Mesenchymal stem cell (in vitro differentiated cells and primary cell): ENCODE measurements around the gene LILRA1.
"Not testable (repeated sequence)": the region's sequence is repeated elsewhere in the genome, so short reads cannot be mapped to it uniquely, and the experiment has no call there.

Source experiments
- DNase-seq: peaks from one replicate; pipeline ENCODE4 v3.0.0-alpha.2; 2013
- H2AFZ ChIP-seq: one replicate; pipeline ENCODE4 v1.6.1; 2013; ENCODE audit warnings: low read depth, mild to moderate bottlenecking, control low read depth, inconsistent platforms, low read length, moderate library complexity
- H2AK5ac ChIP-seq: 2 replicates; pipeline ENCODE4 v1.6.1; 2013; ENCODE audit warnings: low read length, moderate library complexity, mild to moderate bottlenecking, inconsistent platforms; ENCODE audit not compliant: severe bottlenecking
- H2BK120ac ChIP-seq: one replicate; pipeline ENCODE4 v1.6.1; 2013; ENCODE audit warnings: low read depth, mild to moderate bottlenecking, inconsistent platforms, low read length, moderate library complexity
- H2BK12ac ChIP-seq, 2 experiments: one replicate each; pipeline ENCODE4 v1.6.1; 2013; ENCODE audit warnings: inconsistent platforms in 2 of 2, low read length in 2 of 2, mild to moderate bottlenecking in 2 of 2, moderate library complexity in 2 of 2, control low read depth in 1 of 2
- H2BK15ac ChIP-seq: one replicate; pipeline ENCODE4 v1.6.1; 2013; ENCODE audit warnings: mild to moderate bottlenecking, low read depth, inconsistent platforms; ENCODE audit not compliant: poor library complexity, severe bottlenecking
- H2BK5ac ChIP-seq: 2 replicates; pipeline ENCODE4 v1.6.1; 2013; ENCODE audit warnings: low read depth, mild to moderate bottlenecking, low read length, control low read depth, inconsistent platforms; ENCODE audit not compliant: poor library complexity, severe bottlenecking
- H3K14ac ChIP-seq, 2 experiments: one replicate each; pipeline ENCODE4 v1.6.1; 2013; ENCODE audit warnings: inconsistent platforms in 2 of 2, low read length in 2 of 2, control low read depth in 1 of 2, mild to moderate bottlenecking in 1 of 2, moderate library complexity in 1 of 2
- H3K18ac ChIP-seq, 2 experiments: one replicate each; pipeline ENCODE4 v1.6.1; 2013; ENCODE audit warnings: inconsistent platforms in 2 of 2, low read length in 2 of 2, control low read depth in 1 of 2, low read depth in 1 of 2, mild to moderate bottlenecking in 1 of 2
- H3K23ac ChIP-seq, 2 experiments: one replicate each; pipeline ENCODE4 v1.6.1; 2013; ENCODE audit warnings: inconsistent platforms in 2 of 2, low read length in 2 of 2, mild to moderate bottlenecking in 2 of 2, moderate library complexity in 2 of 2, control low read depth in 1 of 2
- H3K27ac ChIP-seq: 2 replicates; pipeline ENCODE4 v1.5.1; 2013; ENCODE audit warnings: mild to moderate bottlenecking, moderate library complexity, low read length, control low read depth, inconsistent platforms; ENCODE audit not compliant: poor library complexity, severe bottlenecking
- H3K27me3 ChIP-seq, 2 experiments: 2 replicates each; pipeline versions ENCODE4 v1.6.1 to v1.7.0; 2013; ENCODE audit warnings: low read length in 2 of 2, mild to moderate bottlenecking in 2 of 2, moderate library complexity in 2 of 2, control low read depth in 1 of 2, inconsistent platforms in 1 of 2; ENCODE audit not compliant: control insufficient read depth in 1 of 2, insufficient read depth in 1 of 2
- H3K36me3 ChIP-seq, 2 experiments: 2 replicates each; pipeline versions ENCODE4 v1.6.1 to v1.7.0; 2013; ENCODE audit warnings: low read length in 2 of 2, control low read depth in 1 of 2, inconsistent platforms in 1 of 2, low read depth in 1 of 2, mild to moderate bottlenecking in 1 of 2; ENCODE audit not compliant: insufficient read depth in 2 of 2, control insufficient read depth in 1 of 2
- H3K4ac ChIP-seq, 2 experiments: one replicate each; pipeline ENCODE4 v1.6.1; 2013; ENCODE audit warnings: inconsistent platforms in 2 of 2, low read length in 2 of 2, mild to moderate bottlenecking in 2 of 2, moderate library complexity in 2 of 2, control low read depth in 1 of 2, low read depth in 1 of 2
- H3K4me1 ChIP-seq: 2 replicates; pipeline ENCODE4 v1.6.1; 2013; ENCODE audit warnings: low read depth, low read length, control low read depth; ENCODE audit not compliant: control insufficient read depth, insufficient read depth
- H3K4me2 ChIP-seq: 2 replicates; pipeline ENCODE4 v1.6.1; 2013; ENCODE audit warnings: low read length, mild to moderate bottlenecking, inconsistent platforms; ENCODE audit not compliant: poor library complexity, severe bottlenecking
- H3K4me3 ChIP-seq, 2 experiments: 2 replicates each; pipeline versions ENCODE4 v1.5.1 to v1.7.0; 2013; ENCODE audit warnings: low read length in 2 of 2, mild to moderate bottlenecking in 2 of 2, control low read depth in 1 of 2, low read depth in 1 of 2; ENCODE audit not compliant: insufficient read depth in 1 of 2
- H3K79me1 ChIP-seq: replicated peaks from 2 replicates; pipeline ENCODE4 v1.6.1; 2013; ENCODE audit warnings: mild to moderate bottlenecking, control low read depth, low read length, inconsistent platforms; ENCODE audit not compliant: poor library complexity, severe bottlenecking
- H3K9ac ChIP-seq: 2 replicates; pipeline ENCODE4 v1.7.0; 2013; ENCODE audit warnings: mild to moderate bottlenecking, low read length, moderate library complexity
- H3K9me3 ChIP-seq: 2 replicates; pipeline ENCODE4 v1.7.0; 2013; ENCODE audit warnings: mild to moderate bottlenecking, low read length; ENCODE audit not compliant: control insufficient read depth
- H4K8ac ChIP-seq: one replicate; pipeline ENCODE4 v1.6.1; 2013; ENCODE audit warnings: inconsistent platforms, mild to moderate bottlenecking, low read length, moderate library complexity
- H4K91ac ChIP-seq: one replicate; pipeline ENCODE4 v1.6.1; 2013; ENCODE audit warnings: mild to moderate bottlenecking, low read length, inconsistent platforms
- whole genome bisulfite sequencing: methylation state at CpG from one replicate; pipeline ENCODE4 v1.1.7; 2013; ENCODE audit warnings: mixed read lengths; 5-methylcytosine and 5-hydroxymethylcytosine counted together

The LILRA1 gene

GRCh38 chr19:54573330-54573872 lies 20.0 kb upstream of the LILRA1 start, which contains the start of gene LILRA2:
LILRA2 (plus strand) TSS chr19:54573790; CDS start chr19:54573879, 89 bp downstream.
- Histone ChIP-seq H3K27ac (no peak within 1 kb of the TSS), H2AK5ac (no peak within 1 kb of the TSS), H3K18ac (no peak within 1 kb of the TSS), H3K4me1 (no peaks in the 10 kb centered on the region), H3K4me2 (no peak within 1 kb of the TSS), H2BK5ac (no peak within 1 kb of the TSS), H3K36me3 (no peaks in the 10 kb centered on the region), H3K4me3 (no peak within 1 kb of the TSS), H2BK120ac (no peak within 1 kb of the TSS), H3K9ac (no peak within 1 kb of the TSS), H4K91ac (no peak within 1 kb of the TSS), H2BK15ac (no peak within 1 kb of the TSS), H2AFZ (no peak within 1 kb of the TSS), H3K23ac (no peak within 1 kb of the TSS), H3K79me1 (no peaks in the 10 kb centered on the region), H3K27me3 (no peaks in the 10 kb centered on the region), H4K8ac (no peak within 1 kb of the TSS), H3K14ac (no peak within 1 kb of the TSS), H3K4ac (no peak within 1 kb of the TSS), H2BK12ac (no peak within 1 kb of the TSS), H3K9me3 (no peaks in the 10 kb centered on the region)
- no peak for DNase-seq
- whole genome bisulfite sequencing: 52% methylated on average over 10 of the region's 10 CpGs

GRCh38 chr19:54574051-54574450 lies 19.4 kb upstream of the LILRA1 start:
- no peak overlapping the region for H3K27ac ChIP-seq
- no peak overlapping the region for H2AFZ ChIP-seq
- no peak overlapping the region for H3K14ac ChIP-seq
- no peak overlapping the region for H2BK12ac ChIP-seq
- no peak for DNase-seq
- H3K9ac ChIP-seq: no peak overlapping the region
- H3K4me1 ChIP-seq: no peaks in the 10 kb centered on the region
- whole genome bisulfite sequencing: 38% methylated on average over 2 of the region's 4 CpGs
- no peak overlapping the region for H3K4me3 ChIP-seq
- no peaks in the 10 kb centered on the region for H3K9me3 ChIP-seq
- H3K23ac ChIP-seq: no peak overlapping the region
- H3K4me2 ChIP-seq: no peak overlapping the region
- H2BK5ac ChIP-seq: no peak overlapping the region
- H4K91ac ChIP-seq: no peak overlapping the region
- no peak overlapping the region for H4K8ac ChIP-seq
- no peak overlapping the region for H3K4ac ChIP-seq
- no peaks in the 10 kb centered on the region for H3K27me3 ChIP-seq
- H3K18ac ChIP-seq: no peak overlapping the region
- H2AK5ac ChIP-seq: no peak overlapping the region
- no peaks in the 10 kb centered on the region for H3K79me1 ChIP-seq
- H2BK120ac ChIP-seq: no peak overlapping the region
- H2BK15ac ChIP-seq: no peak overlapping the region
- H3K36me3 ChIP-seq: no peaks in the 10 kb centered on the region

GRCh38 chr19:54574527-54575056 lies 18.8 kb upstream of the LILRA1 start:
- H3K79me1 ChIP-seq: no peaks in the 10 kb centered on the region
- H3K4me3 ChIP-seq: no peak overlapping the region
- H3K4me2 ChIP-seq: no peak overlapping the region
- 68% methylated on average over 10 of the region's 12 CpGs for WGBS
- H4K8ac ChIP-seq: no peak overlapping the region
- H3K4ac ChIP-seq: no peak overlapping the region
- H3K9me3 ChIP-seq: no peaks in the 10 kb centered on the region
- H3K27me3 ChIP-seq: no peaks in the 10 kb centered on the region
- no peak overlapping the region for H2BK12ac ChIP-seq
- no peak overlapping the region for H3K14ac ChIP-seq
- H2BK5ac ChIP-seq: no peak overlapping the region
- H2BK120ac ChIP-seq: no peak overlapping the region
- H3K36me3 ChIP-seq: no peaks in the 10 kb centered on the region
- H4K91ac ChIP-seq: no peak overlapping the region
- no peak overlapping the region for H2AFZ ChIP-seq
- H3K4me1 ChIP-seq: no peaks in the 10 kb centered on the region
- DNase-seq: no peak
- no peak overlapping the region for H3K18ac ChIP-seq
- H3K9ac ChIP-seq: no peak overlapping the region
- H3K23ac ChIP-seq: no peak overlapping the region
- no peak overlapping the region for H2AK5ac ChIP-seq
- no peak overlapping the region for H2BK15ac ChIP-seq
- no peak overlapping the region for H3K27ac ChIP-seq

GRCh38 chr19:54575205-54575604 lies 18.2 kb upstream of the LILRA1 start:
- WGBS: 63% methylated on average over 8 of the region's 9 CpGs
- not testable (repeated sequence) for H3K79me1 ChIP-seq, H3K4me1 ChIP-seq, H3K36me3 ChIP-seq, H3K27ac ChIP-seq, H2BK15ac ChIP-seq, H3K9me3 ChIP-seq, H2AK5ac ChIP-seq, H3K14ac ChIP-seq, H3K27me3 ChIP-seq, H3K4me3 ChIP-seq, H3K9ac ChIP-seq, H3K4me2 ChIP-seq, H4K91ac ChIP-seq, H3K18ac ChIP-seq, DNase-seq, H3K4ac ChIP-seq, H2BK12ac ChIP-seq, H3K23ac ChIP-seq, H2BK120ac ChIP-seq, H2BK5ac ChIP-seq, H2AFZ ChIP-seq, H4K8ac ChIP-seq
